Mucosa of descending colon (tissue), 3 donors: Measurements from ENCODE around the gene ARHGAP9. TPM values are rescaled to one million over a fixed set of nuclear protein-coding genes. Genes with fewer than 3 reads are reported as not detected.
"Not testable (repeated sequence)": the region's sequence is repeated elsewhere in the genome, so short reads cannot be mapped to it uniquely, and the experiment has no call there.

Experiments used
- ATAC-seq: fragments of 200-7000 bp; cut with Tn5 transposase; one replicate; pipeline ENCODE4 v1.9.1; 2020; ENCODE audit warnings: mild to moderate bottlenecking, moderate library complexity
- DNase-seq, 3 donors: peaks; one replicate each; pipeline ENCODE4 v3.0.0-alpha.2; 2020
- H3K36me3 ChIP-seq: fragments of 200-600 bp; one replicate; pipeline ENCODE4 v1.8.0; 2021; ENCODE audit warnings: low read depth, mild to moderate bottlenecking
- H3K4me1 ChIP-seq: fragments of 200-600 bp; one replicate; pipeline ENCODE4 v1.8.0; 2021; ENCODE audit warnings: low read depth, mild to moderate bottlenecking
- H3K4me3 ChIP-seq: fragments of 200-600 bp; one replicate; pipeline ENCODE4 v1.8.0; 2021; ENCODE audit warnings: mild to moderate bottlenecking
- H3K9me3 ChIP-seq: fragments of 200-600 bp; one replicate; pipeline ENCODE4 v1.8.0; 2021; ENCODE audit warnings: mild to moderate bottlenecking
- intact Hi-C, 2 donors: fragments of 100-400 bp; cut with DNase I in 1 of 2; cut with micrococcal nuclease in 1 of 2; formaldehyde crosslinking; loops; one replicate each; pipeline versions ENCODE4 v1.11.0 to v1.11.1; 2022; cut with DNase I, micrococcal nuclease
- total RNA-seq, 3 donors: library from RNA; stranded (reverse); fragmentation: NEBNext Ultra II Directional in 2 of 3; extraction: Animal tissue kit (Norgen Biotek cat#: 25700) in 2 of 3; gene quantifications; one replicate each; pipeline versions ENCODE4 v1.2.1 to v1.2.4, GENCODE V29; 2021 to 2023
- TF ChIP-seq, protein P1 (sequence below): fragments of 200-600 bp; IDR thresholded peaks from one replicate; pipeline ENCODE4 v1.8.0; 2022; ENCODE audit warnings: antibody characterized with exemption, mild to moderate bottlenecking
- donor health status: DM: no; HTN: no; CAD: no; lungs with moderate emphysema.
- donor health status: DM: no; HTN: no; CAD: no.
- donor health status: DM: no; HTN: yes; CAD: no.

ARHGAP9 gene
- total RNA-seq, 3 donors from 2014 or later: 8.8 to 18.5 (median 15.0) TPM

DNA sequence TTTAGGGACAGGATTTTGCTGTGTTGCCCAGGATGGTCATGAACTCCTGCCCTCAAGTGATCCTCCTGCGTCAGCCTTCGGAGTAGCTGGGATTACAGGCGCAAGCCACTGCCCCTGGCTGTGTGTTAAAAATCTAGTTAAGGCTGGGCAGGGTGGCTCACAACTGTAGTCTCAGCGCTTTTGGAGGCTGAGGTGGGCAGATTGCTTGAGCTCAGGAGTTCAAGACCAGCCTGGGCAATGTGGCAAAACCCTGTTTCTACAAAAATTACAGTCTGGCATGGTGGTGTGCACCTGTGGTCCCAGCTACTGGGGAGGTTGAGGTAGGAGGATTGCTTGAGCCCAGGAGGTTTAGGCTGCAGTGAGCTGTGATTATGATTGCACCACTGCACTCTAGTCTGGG is 31.5 kb upstream of the ARHGAP9 start:
- DNase-seq: no peak
- H3K9me3 ChIP-seq: no peaks in the 10 kb centered on the region
- H3K36me3 ChIP-seq: peaks cover 8% of the 10 kb centered on the region
- H3K4me1 ChIP-seq: no peaks in the 10 kb centered on the region
- no peak for ATAC-seq
- TF ChIP-seq, protein P1, sequence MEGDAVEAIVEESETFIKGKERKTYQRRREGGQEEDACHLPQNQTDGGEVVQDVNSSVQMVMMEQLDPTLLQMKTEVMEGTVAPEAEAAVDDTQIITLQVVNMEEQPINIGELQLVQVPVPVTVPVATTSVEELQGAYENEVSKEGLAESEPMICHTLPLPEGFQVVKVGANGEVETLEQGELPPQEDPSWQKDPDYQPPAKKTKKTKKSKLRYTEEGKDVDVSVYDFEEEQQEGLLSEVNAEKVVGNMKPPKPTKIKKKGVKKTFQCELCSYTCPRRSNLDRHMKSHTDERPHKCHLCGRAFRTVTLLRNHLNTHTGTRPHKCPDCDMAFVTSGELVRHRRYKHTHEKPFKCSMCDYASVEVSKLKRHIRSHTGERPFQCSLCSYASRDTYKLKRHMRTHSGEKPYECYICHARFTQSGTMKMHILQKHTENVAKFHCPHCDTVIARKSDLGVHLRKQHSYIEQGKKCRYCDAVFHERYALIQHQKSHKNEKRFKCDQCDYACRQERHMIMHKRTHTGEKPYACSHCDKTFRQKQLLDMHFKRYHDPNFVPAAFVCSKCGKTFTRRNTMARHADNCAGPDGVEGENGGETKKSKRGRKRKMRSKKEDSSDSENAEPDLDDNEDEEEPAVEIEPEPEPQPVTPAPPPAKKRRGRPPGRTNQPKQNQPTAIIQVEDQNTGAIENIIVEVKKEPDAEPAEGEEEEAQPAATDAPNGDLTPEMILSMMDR: no peak
- no peak overlapping the region for H3K4me3 ChIP-seq
- intact Hi-C loops: no loop called here

DNA sequence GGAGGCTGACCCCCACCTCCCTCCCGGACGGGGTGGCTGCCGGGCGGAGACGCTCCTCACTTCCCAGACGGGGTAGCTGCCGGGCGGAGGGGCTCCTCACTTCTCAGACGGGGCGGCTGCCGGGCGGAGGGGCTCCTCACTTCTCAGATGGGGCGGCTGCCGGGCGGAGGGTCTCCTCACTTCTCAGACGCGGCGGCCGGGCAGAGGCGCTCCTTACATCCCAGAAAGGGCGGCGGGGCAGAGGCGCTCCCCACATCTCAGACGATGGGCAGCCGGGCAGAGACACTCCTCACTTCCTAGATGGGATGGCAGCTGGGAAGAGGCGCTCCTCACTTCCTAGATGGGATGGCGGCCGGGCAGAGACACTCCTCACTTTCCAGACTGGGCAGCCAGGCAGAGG is 28.1 kb upstream of the ARHGAP9 start:
- ATAC-seq, H3K36me3 ChIP-seq, intact Hi-C loops: not testable (repeated sequence)

DNA sequence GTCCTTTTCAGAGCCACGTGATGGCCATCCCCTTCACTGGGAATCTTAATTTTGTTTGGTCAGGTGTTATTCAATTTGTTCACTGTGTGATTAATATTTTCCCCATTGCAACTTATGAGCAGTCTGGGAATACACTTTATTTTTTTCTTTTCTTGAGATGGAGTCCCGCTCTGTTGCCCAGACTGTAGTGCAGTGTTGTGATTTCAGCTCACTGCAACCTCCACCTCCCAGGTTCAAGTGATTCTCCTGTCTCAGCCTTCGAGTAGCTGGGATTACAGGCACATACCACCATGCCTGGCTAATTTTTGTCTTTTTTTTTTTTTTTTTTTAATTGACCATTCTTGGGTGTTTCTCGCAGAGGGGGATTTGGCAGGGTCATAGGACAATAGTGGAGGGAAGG is 26.9 kb upstream of the ARHGAP9 start:
- H3K9me3 ChIP-seq, H3K4me1 ChIP-seq, ATAC-seq, H3K36me3 ChIP-seq, intact Hi-C loops, DNase-seq, H3K4me3 ChIP-seq: not testable (repeated sequence)

More for the DNA sequence above, 28.1 kb upstream of the ARHGAP9 start:
- not testable (repeated sequence) for H3K9me3 ChIP-seq, H3K4me1 ChIP-seq, DNase-seq, H3K4me3 ChIP-seq

DNA sequence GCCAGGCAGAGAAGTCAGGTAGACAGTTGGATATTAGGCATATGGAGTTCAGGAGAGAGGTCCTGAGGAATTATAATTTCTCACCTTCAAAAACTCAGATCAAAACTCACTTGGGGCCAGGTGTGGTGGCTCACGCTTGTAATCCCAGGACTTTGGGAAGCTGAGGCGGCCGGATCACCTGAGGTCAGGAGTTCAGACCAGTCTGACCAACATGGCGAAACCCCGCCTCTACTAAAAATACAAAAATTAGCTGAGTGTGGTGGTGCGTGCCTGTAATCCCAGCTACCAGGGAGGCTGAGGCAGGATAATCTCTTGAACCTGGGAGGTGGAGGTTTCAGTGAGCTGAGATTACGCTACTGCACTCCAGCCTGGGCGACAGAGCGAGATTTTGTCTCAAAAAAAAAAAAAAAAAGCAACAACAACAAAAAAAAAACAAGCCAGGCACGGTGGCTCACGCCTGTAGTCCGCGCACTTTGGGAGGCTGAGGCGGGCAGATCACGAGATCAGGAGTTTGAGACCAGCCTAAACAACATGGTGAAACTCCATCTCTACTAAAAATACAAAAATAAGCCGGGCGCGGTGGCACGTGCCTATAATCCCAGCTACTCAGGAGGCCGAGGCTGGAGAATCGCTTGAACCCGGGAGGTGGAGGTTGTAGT is 22.8 kb upstream of the ARHGAP9 start:
- intact Hi-C loops, H3K36me3 ChIP-seq, ATAC-seq, DNase-seq, H3K4me3 ChIP-seq, H3K4me1 ChIP-seq, H3K9me3 ChIP-seq: not testable (repeated sequence)

DNA sequence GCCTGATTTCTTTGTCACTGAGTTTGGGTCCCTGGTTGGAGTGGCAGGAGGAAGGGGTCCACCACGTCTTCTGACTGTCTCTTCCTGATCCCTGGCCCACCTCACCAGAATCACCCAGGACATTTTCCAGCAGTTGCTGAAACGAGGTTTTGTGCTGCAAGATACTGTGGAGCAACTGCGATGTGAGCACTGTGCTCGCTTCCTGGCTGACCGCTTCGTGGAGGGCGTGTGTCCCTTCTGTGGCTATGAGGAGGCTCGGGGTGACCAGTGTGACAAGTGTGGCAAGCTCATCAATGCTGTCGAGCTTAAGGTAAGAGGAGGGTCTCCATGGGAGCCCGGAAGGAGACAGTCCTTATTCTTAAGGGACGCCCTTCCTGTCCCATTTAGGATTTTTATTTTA is 20.5 kb upstream of the ARHGAP9 start:
- intact Hi-C loops: no loop called here
- DNase-seq (no peak), ATAC-seq (no peak)
- TF ChIP-seq, protein P1: no peak
- H3K4me3 ChIP-seq: no peak overlapping the region
- H3K36me3 ChIP-seq: no peaks in the 10 kb centered on the region
- H3K4me1 ChIP-seq: no peaks in the 10 kb centered on the region
- no peaks in the 10 kb centered on the region for H3K9me3 ChIP-seq

DNA sequence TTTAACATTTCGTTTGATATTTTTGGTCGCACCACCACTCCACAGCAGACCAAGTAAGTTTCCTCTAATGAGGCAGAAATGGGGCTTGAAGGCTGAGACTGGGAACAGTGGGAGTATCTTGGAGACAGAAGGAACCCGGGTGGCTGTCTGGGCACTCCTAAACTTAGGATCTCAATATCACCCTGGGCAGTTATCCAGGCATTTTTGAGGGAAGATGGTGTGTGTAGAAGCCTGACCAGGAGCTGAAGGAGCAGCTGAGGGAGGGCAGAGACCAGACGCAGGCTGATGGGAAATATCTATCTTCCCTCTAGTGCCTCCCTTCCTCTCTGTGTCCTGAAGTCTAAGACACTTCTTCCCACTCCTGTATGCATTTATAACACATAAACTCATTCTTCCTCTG is 18.9 kb upstream of the ARHGAP9 start:
- intact Hi-C loops: no loop called here
- H3K9me3 ChIP-seq: no peaks in the 10 kb centered on the region
- no peaks in the 10 kb centered on the region for H3K4me1 ChIP-seq
- no peak for DNase-seq
- H3K36me3 ChIP-seq: no peaks in the 10 kb centered on the region
- no peak for ATAC-seq
- no peak overlapping the region for H3K4me3 ChIP-seq
- TF ChIP-seq, protein P1: no peak

DNA sequence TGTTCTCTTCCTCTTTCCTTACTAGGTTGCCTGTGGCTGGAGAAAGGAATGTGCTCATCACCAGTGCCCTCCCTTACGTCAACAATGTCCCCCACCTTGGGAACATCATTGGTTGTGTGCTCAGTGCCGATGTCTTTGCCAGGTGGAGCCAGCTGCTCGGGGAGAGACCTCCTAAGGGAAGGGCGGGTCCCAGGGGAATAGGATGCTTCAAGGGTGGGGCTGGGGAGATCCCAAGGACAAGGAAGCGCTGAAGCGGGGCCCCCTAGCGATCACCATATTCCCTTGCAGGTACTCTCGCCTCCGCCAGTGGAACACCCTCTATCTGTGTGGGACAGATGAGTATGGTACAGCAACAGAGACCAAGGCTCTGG is 18.5 kb upstream of the ARHGAP9 start:
- H3K36me3 ChIP-seq: no peaks in the 10 kb centered on the region
- H3K9me3 ChIP-seq: no peaks in the 10 kb centered on the region
- TF ChIP-seq, protein P1: no peak
- H3K4me3 ChIP-seq: no peak overlapping the region
- H3K4me1 ChIP-seq: no peaks in the 10 kb centered on the region
- no peak for DNase-seq
- ATAC-seq: no peak
- intact Hi-C loops: no loop called here
